Measurements from ENCODE around the gene MAP3K5.
A peak's percentile ranks its signal among the peaks of the same experiment; 100 is the strongest.
"Not testable (repeated sequence)": the region's sequence is repeated elsewhere in the genome, so short reads cannot be mapped to it uniquely, and the experiment has no call there.

The MAP3K5 gene

DNA sequence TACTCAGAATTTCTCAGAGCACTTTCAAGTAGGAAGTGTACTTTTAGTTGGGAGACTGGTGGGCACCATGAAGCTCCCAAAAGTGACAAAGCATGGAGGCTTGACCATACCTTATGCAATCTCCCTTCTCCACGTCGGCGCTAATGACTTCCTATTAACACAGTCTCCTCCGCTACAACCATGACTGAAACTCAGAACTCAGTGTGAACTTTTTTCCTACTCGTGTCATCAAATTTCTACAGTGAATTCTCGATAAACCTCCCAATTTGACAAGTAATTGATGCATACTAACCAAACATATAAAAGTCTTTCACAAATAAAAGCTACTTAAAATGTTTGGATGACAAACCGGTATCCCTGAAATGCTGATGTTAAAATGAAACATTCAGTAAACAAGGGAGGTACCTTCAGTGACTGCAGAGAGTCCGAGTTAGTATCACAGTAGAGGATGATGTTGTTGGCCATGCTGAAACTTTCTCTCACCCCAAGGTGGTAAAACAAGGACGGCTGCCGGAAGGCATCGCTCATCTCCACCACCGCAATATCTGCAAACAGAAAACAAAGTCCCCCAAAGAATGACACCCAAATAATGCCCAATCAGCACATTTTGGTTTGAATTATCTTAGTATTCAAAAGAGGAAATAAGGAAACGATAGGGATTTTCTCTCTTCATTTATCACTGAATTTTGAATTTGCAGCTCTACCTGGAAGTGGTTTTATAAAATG is 72.1 kb downstream of the MAP3K5 start:
- DNase-seq, result no peak

- DNase-seq, result no peak
These were observed 72.8 kb downstream of the MAP3K5 start for GRCh38 chr6:136719280-136720044.

DNA sequence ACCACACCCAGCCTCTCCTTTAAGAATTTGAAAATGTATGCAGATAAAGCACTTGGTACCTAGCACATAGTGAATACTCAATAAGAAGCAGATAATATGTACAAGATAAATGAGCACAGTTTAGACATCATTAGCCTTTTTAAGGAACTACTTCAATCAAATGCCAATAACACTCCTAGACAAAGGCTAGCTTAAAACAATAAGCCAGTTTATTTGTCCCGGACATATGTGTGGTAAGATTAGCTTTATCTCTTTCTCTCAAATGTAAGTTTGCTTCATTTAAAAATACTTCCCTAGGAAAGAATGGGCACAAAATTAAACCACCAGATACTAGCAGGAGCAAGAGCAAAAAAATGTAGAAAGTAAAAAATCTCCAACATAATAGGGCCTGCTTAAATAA is 73.8 kb downstream of the MAP3K5 start:
- DNase-seq, result no peak

DNA sequence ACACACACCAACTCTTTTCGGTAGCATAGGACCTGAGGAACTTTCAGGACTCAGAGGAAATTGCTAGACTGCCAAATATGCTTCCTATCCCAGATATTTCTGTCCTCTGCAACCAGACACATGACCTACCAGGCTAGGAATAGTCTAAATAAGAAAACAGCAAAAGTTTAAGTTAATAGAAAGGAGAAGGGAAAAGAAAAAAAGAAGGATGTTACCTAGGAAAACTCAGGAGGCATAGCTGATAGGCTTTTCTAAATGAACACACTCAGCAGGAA is 74.6 kb downstream of the MAP3K5 start:
- DNase-seq, result no peak

- DNase-seq, result no peak
These were observed 75.2 kb downstream of the MAP3K5 start for GRCh38 chr6:136716917-136717715.

DNA sequence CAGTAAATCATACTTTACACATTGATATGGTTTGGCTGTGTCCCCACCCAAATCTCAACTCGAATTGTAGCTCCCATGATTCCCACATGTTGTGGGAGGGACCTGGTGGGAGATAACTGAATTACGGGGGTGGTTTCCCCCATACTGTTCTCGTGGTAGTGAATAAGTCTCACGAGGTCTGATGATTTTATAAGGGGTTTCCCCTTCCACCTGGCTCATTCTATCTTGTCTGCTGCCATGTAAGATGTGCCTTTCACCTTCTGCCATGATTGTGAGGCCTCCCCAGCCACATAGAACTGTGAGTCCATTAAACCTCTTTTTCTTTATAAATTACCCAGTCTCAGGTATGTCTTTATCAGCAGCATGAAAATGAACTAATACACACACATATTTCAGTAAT is 79.6 kb downstream of the MAP3K5 start:
- DNase-seq, result not testable (repeated sequence)

GRCh38 chr6:136711644-136712043 is 80.6 kb downstream of the MAP3K5 start:
- no peak for DNase-seq

DNA sequence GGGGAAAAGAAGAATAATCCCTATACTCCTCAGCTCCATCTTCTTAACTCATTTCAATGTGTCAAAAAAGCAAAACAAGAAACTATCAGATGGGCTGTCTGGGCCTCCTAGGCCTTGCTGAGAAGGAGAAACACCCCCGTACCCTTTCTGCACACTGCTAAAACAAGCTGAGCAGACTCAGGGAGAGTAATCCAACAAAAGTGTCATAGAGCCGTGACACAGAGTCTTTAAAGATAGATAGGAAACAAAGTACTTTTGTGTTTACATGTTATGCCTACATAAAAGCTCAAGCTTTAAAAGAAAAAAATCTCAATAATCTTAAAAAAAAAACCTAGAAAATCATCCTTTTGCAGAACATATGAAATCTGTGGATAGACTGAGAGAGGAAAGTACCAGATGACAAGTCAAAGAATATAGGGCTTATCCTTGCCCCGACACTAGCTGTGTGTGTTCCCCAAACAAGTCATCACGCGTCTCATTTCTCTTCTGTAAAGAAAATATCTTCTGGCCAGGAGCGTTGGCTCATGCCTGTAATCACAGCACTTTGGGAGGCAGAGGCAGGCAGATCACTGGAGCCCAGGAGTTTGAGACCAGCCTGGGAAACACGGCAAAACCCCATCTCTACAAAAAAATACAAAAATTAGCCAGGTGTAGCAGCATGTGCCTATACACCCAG is 81.3 kb downstream of the MAP3K5 start:
- DNase-seq, result no peak

DNA sequence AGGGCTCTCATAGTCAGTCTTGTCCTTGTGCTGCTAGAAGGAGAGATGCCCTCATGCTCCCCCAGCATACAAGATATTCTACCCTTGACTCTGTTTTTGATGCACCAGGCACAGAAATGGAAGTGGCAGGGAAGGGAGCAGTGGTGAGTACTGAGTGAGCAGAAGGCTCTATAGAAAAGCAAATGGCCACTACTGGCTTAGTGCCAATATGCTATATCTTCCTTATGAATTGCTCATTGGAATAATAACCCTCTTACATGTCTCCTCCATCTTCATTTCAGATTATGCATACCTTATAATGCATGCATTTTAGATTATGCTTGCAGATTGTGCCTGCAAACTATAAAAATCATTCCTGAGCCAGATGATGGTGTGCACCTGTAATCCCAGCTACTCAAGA is 82.8 kb downstream of the MAP3K5 start:
- no peak for DNase-seq

DNA sequence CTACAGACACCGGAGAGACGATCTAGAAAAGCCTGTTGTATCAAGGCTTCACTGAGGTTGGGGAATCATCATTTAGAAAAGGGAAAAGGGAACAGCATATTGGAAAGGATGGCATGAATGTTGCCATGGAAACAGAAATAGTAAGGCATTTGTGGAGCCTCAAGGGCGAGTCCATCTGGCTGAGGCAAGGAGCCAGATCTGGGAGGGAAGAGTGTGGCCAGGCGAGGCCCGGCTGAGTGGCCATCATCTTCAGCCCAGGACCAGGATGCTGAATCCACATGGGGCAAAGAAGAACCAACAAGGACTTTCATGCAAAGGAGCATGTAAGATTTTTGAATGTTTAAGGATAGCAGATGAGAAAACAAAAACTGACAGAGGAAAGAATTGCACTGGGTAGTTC is 85.8 kb downstream of the MAP3K5 start:
- peak; percentile 75 to 84 for DNase-seq

GRCh38 chr6:136703331-136703865 is 88.9 kb downstream of the MAP3K5 start:
- no peak for DNase-seq

DNA sequence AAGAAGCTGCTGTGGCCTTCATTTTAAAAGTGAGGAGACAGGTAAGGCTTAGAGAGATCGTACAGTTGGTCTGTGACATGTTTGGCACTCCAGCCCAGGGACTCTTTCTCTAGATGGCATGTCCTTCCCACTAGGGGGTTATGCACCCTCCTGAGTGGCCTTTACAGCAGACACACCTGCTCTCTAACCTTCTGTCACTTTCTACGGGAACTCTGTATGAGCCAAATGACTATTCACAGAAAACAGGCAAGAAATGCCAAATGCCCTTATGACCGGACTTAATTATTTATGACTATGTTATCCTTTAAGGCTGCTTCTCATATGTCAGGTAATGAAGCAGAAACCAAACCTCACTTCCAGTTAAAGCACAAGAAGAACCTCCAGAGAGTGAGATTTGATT is 91.2 kb downstream of the MAP3K5 start:
- DNase-seq, result peak in 1 of 2 experiments; percentile 40

DNA sequence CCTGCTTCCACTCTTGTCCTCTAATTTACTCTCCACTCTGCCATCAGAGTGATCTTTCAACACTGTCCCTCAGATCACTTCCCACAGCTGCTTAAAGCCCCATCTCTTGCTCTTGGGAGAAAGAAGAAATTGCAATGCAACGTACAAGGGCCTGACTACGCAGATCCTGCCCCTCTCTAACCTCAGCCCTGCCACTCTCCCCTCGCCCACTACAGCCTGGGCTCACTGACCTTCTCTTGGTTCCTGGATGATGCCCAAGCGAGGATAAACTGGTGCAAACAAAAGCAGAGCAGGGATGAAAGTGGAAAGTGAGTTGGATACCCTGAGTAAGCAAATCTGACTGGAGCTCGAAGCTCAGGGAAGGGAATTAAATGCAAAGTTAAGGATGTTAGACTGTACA is 92.9 kb downstream of the MAP3K5 start:
- DNase-seq, result no peak

DNA sequence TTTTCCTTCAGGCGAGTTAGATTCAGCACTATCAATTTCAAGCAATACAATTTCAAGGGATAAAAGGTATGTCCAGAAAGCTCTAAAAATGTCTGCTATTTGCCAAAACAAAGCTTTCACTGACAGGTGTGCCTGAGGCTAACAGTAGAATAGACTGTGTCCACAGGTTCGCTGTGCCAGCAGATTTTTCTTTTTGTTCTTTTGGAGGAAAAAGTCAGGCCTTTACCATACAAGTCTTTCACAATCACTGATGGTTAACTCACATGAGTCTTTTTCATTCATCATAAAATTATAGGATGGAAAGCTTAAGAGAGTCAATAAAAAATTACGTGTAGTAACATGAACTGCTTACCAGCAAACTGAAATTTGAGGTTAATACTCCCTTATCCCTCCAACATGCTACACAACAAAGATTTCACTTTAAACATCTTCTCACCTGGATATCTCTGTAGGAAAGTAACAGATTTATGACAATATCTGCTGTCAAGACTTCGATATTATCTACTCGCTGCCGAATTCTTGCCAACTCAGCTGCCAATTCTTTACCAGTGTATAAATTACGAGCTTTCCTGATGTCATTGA is 95.4 kb downstream of the MAP3K5 start:
- no peak for DNase-seq

GRCh38 chr6:136696238-136696637 is 96.0 kb downstream of the MAP3K5 start:
- DNase-seq, result no peak

- DNase-seq, result no peak
These were observed 96.9 kb downstream of the MAP3K5 start for GRCh38 chr6:136695412-136695811.

DNA sequence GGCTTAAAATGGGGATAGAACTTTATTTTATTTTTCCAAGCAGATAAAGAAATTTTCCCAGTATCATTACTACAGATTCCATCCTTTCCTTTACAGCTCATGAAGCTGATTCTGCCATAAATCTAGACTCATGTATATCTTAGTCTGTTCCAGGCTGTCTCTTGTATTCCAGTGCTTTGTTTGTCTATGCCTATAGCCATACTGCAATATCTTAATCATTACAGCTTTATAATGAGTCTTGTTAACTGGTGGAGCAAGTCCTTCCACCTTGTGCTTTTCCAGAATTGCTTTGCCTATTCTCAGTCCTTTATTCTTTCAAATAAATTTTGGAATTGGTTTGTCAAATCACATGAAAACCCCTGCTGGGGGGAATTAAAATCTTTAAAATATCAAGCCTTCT is 99.2 kb downstream of the MAP3K5 start:
- no peak for DNase-seq

DNA sequence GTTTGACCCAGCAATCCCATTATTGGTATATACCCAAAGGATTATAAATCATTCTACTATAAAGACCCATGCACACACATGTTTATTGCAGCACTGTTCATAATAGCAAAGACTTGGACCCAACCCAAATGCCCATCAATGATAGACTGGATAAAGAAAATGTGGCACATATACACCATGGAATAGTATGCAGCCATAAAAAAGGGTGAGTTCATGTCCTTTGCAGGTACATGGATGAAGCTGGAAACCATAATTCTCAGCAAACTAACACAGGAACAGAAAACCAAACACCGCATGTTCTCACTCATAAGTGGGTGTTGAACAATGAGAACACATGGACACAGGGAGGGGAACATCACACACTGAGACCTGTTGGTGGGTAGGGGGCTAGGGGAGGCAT is 104.4 kb downstream of the MAP3K5 start:
- not testable (repeated sequence) for DNase-seq

DNA sequence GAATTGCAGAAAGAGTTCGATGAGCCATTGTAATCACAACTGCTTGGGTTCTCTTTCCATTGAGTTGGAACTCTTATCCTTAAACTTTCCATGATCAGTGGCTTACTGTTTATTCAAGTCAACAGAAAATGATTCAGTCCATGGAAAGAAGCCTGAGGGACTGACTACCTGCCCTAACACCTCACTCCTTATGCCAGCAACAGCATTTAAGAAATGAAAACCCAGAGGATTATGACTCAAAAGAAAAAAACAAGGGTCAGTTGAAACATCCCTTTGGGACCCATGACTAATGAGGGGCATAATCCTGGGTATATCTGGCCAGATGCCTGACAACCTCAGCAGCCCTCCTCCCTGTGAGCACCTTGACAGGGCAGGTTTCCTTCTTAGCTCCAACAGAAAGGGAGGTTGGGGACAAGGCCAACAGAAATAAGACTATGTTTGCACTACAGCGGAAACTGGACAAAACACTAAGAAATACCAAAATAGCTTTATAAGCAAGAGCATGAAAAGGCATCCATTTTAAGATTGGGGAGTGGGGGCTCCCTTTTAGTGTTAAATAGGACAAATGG is 106.7 kb downstream of the MAP3K5 start:
- DNase-seq, result no peak

DNA sequence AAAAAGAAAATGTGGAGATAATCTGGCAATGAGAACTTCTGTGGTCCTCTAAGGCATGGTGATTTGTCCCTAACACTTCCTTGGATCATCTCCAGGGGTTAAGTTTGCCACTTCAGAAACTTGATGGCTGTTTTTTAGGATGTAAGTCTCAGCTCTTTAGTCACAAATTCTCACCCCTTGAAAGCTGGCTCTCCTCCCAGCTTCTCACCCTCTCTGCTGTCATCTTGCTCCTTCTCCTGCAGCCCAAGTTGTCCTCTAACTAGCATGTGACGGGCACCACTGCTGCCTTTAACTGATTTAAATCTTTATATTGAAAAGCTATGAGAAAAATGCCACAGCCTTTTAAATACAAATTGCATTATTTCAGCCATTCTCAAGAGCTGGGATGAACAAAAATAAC is 107.8 kb downstream of the MAP3K5 start:
- DNase-seq, result no peak

- DNase-seq, result no peak
These were observed 108.9 kb downstream of the MAP3K5 start for GRCh38 chr6:136683209-136683941.

DNA sequence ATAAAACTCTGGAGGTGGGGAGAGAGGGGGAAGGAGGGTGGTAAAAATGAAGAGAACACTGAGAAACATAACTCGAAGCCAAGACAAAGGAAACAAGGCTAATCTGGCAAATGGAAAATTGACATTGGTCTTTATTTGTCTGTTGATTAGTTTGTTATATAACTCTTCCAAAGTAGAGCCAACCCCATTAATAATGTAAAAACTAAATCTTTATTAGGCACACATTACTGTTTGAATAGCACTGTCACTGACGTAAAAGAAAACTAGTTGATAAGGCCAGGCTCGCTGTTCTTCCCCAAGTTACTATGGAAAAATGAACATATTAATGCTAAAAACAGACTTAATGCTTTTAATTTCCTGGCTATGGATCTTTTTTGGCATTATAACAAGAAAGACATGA is 110.0 kb downstream of the MAP3K5 start:
- DNase-seq, result no peak

Data from cerebellar nuclear complex (tissue), 1 donor.